ENCODE data around the gene TRIM51. TPM values are rescaled to one million over a fixed set of nuclear protein-coding genes. Genes with fewer than 3 reads are reported as not detected.

The TRIM51 gene, protein sequence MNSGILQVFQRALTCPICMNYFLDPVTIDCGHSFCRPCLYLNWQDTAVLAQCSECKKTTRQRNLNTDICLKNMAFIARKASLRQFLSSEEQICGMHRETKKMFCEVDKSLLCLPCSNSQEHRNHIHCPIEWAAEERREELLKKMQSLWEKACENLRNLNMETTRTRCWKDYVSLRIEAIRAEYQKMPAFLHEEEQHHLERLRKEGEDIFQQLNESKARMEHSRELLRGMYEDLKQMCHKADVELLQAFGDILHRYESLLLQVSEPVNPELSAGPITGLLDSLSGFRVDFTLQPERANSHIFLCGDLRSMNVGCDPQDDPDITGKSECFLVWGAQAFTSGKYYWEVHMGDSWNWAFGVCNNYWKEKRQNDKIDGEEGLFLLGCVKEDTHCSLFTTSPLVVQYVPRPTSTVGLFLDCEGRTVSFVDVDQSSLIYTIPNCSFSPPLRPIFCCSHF
- not detected in 2 replicates for total RNA-seq

GRCh38 chr11:55882997-55883396, at the start of gene TRIM51:
Gene TRIM51, plus strand, starts transcription at chr11:55883297. Its CDS starts 2,132 bp downstream, at chr11:55885429.

DNA sequence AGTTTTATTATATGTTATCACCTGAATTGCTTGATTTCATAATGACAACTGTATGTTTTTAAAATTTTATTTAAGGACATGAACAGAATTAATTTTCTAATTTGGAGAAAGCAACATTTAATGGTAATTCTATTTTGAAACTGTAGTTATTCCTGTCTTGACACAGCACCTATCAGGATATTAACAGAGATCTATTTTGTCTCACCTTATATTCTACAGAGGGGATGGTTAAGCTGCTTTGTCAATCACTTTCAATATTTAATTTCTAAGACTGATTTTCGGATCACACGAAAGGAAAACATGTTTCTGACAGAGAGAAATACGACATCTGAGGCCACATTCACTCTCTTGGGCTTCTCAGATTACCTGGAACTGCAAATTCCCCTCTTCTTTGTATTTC, 44.6 kb upstream of the TRIM51 start, which contains the start of gene OR5D16:
Gene OR5D16, plus strand, starts transcription at position 301 of the 400 bp plus-strand sequence. Its CDS starts 0 bp downstream, at position 301.

DNA sequence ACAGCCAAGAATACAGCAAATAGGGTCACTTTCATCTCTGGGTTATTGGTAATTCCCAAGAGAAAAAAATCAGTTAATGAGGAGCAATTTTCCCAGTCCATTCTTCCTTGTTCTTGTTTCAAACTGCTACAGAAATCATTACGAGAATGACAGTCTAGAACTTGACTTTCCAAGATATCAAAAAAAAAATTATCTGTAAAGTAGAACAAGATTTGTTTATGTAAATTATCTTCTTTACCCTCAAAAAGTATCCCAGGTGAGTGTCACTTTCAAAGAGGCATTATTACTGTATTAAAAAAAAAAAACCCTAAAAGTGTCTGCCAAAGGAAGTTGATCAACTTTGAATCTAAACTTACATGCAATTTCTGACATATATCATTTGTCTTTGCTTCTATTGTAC, 31.4 kb downstream of the TRIM51 start, which contains the start of gene OR5W2:
Gene OR5W2, minus strand, starts transcription at position 101 of the 400 bp plus-strand sequence. Its CDS starts 0 bp downstream, at position 101.

GRCh38 chr11:55936300-55936699, 53.2 kb downstream of the TRIM51 start, which contains the start of gene OR5I1:
Gene OR5I1, minus strand, starts transcription at chr11:55936400. Its CDS starts 0 bp downstream, at chr11:55936400.

Small RNA genes lying within 50 kb of the gene (small RNA-seq; reads per million reads assigned to genes)
- gene AC036111.3: not detected

Other genes with a start within 250 kb of the TRIM51 start
- gene OR4P4, start 248.2 kb upstream of the TRIM51 start, total RNA-seq: not detected in 2 replicates
- gene OR4S2, start 235.0 kb upstream of the TRIM51 start, total RNA-seq: not detected in 2 replicates
- not detected in 2 replicates for gene OR4C6, start 221.1 kb upstream of the TRIM51 start, total RNA-seq
- gene OR5D13, start 109.9 kb upstream of the TRIM51 start, total RNA-seq: not detected in 2 replicates
- not detected in 2 replicates for gene OR5D14, start 87.7 kb upstream of the TRIM51 start, total RNA-seq
- gene OR5L1, start 71.9 kb upstream of the TRIM51 start, total RNA-seq: not detected in 2 replicates
- gene OR5D18, start 63.7 kb upstream of the TRIM51 start, total RNA-seq: not detected in 2 replicates
- gene OR5L2, start 56.1 kb upstream of the TRIM51 start, total RNA-seq: not detected in 2 replicates
- not detected in 2 replicates for gene OR5D16, start 44.5 kb upstream of the TRIM51 start, total RNA-seq
- gene OR5W2, start 31.3 kb downstream of the TRIM51 start, total RNA-seq: not detected in 2 replicates
- gene OR5I1, start 53.1 kb downstream of the TRIM51 start, total RNA-seq: not detected in 2 replicates
- gene OR10AG1, start 86.6 kb downstream of the TRIM51 start, total RNA-seq: not detected in 2 replicates
- gene OR5F1, start 111.3 kb downstream of the TRIM51 start, total RNA-seq: not detected in 2 replicates
- gene OR5AS1, start 144.4 kb downstream of the TRIM51 start, total RNA-seq: not detected in 2 replicates
- not detected in 2 replicates for gene OR8I2, start 210.0 kb downstream of the TRIM51 start, total RNA-seq
- gene OR8H2, start 220.4 kb downstream of the TRIM51 start, total RNA-seq: not detected in 2 replicates
- not detected in 2 replicates for gene OR8H3, start 239.1 kb downstream of the TRIM51 start, total RNA-seq

Data from thoracic aorta endothelial cell (primary cell).